H1 (cell line): ENCODE data around the gene HHIPL2. TPM values are rescaled to one million over a fixed set of nuclear protein-coding genes. Genes with fewer than 3 reads are reported as not detected.

Experiments used
- CTCF ChIA-PET: fragments of 300-600 bp; sonication (Branson Sonifier 250); formaldehyde crosslinking; loops from one replicate; lab custom pipeline; 2021; ENCODE audit not compliant: partially characterized antibody; lab: Charles Lee
- POLR2A ChIA-PET: fragments of 300-600 bp; sonication (Branson Sonifier 250); formaldehyde crosslinking; loops from one replicate; lab custom pipeline; 2021; ENCODE audit warnings: inconsistent platforms; ENCODE audit not compliant: partially characterized antibody; lab: Charles Lee
- DNase-seq, 2 experiments: peaks; one replicate each; pipeline versions ENCODE4 v3.0.0 to v3.0.0-alpha.2; 2010 to 2022; ENCODE audit warnings: low spot score in 2 of 2, low read depth in 1 of 2, mixed read lengths in 1 of 2
- FAIRE-seq: peaks from 2 replicates; lab custom pipeline; 2011; peaks lifted over from hg19 to GRCh38; lab: Jason Lieb, UNC
- H2AFZ ChIP-seq: 2 replicates; pipeline ENCODE4 v1.8.1; 2012; ENCODE audit warnings: low read length, inconsistent platforms
- H2AK5ac ChIP-seq: 2 replicates; pipeline ENCODE4 v1.6.1; 2013; ENCODE audit warnings: low read depth, low read length
- H2BK120ac ChIP-seq: replicated peaks from 2 replicates; pipeline ENCODE3; 2013; ENCODE audit warnings: low read depth, low read length, inconsistent platforms
- H2BK12ac ChIP-seq: 2 replicates; pipeline ENCODE4 v1.6.1; 2013; ENCODE audit warnings: low read depth, low read length
- H2BK15ac ChIP-seq: 2 replicates; pipeline ENCODE4 v1.6.1; 2013; ENCODE audit warnings: low read length
- H2BK20ac ChIP-seq: 2 replicates; pipeline ENCODE4 v1.6.1; 2013; ENCODE audit warnings: low read length
- H2BK5ac ChIP-seq: 2 replicates; pipeline ENCODE4 v1.6.1; 2013; ENCODE audit warnings: low read depth, low read length
- H3K14ac ChIP-seq: 2 replicates; pipeline ENCODE4 v1.6.1; 2013; ENCODE audit warnings: inconsistent platforms; ENCODE audit not compliant: insufficient read length
- H3K18ac ChIP-seq: 2 replicates; pipeline ENCODE4 v1.6.1; 2013; ENCODE audit warnings: low read length; ENCODE audit errors: extremely low read depth
- H3K23ac ChIP-seq: 2 replicates; pipeline ENCODE4 v1.6.1; 2013; ENCODE audit warnings: inconsistent platforms; ENCODE audit not compliant: insufficient read length
- H3K23me2 ChIP-seq: 2 replicates; pipeline ENCODE4 v1.6.1; 2013; ENCODE audit warnings: low read depth, low read length
- H3K27ac ChIP-seq: 2 replicates; pipeline ENCODE4 v1.6.1; 2011; ENCODE audit warnings: low read depth, low read length, inconsistent platforms
- H3K27me3 ChIP-seq, 4 experiments: replicated peaks in 1 of 4; 1 replicate in 1 of 4; 2 replicates in 3 of 4; pipeline versions ENCODE4 v1.6.1 to v1.8.1; 2011 to 2013; ENCODE audit warnings: low read length in 3 of 4, mild to moderate bottlenecking in 3 of 4, inconsistent platforms in 2 of 4, mixed read lengths in 2 of 4, moderate library complexity in 1 of 4; ENCODE audit not compliant: control insufficient read depth in 3 of 4, insufficient read depth in 3 of 4; ENCODE audit errors: extremely low read depth in 1 of 4
- H3K36me3 ChIP-seq, 4 experiments: 2 replicates each; pipeline versions ENCODE4 v1.6.1 to v1.8.1; 2011 to 2013; ENCODE audit warnings: mild to moderate bottlenecking in 4 of 4, low read length in 3 of 4, moderate library complexity in 2 of 4, control low read depth in 1 of 4, inconsistent platforms in 1 of 4; ENCODE audit not compliant: insufficient read depth in 4 of 4, control insufficient read depth in 2 of 4
- H3K4ac ChIP-seq: replicated peaks from 2 replicates; pipeline ENCODE3; 2013; ENCODE audit warnings: low read length, low read depth, mixed read lengths, inconsistent platforms; ENCODE audit not compliant: insufficient read length
- H3K4me1 ChIP-seq, 4 experiments: replicated peaks in 1 of 4; 1 replicate in 1 of 4; 2 replicates in 3 of 4; pipeline versions ENCODE4 v1.6.1 to v1.8.1; 2011 to 2013; ENCODE audit warnings: low read length in 3 of 4, inconsistent platforms in 2 of 4, mixed read lengths in 1 of 4; ENCODE audit not compliant: insufficient read depth in 4 of 4, control insufficient read depth in 3 of 4
- H3K4me2 ChIP-seq, 2 experiments: 2 replicates each; pipeline versions ENCODE4 v1.6.1 to v1.8.1; 2011 to 2013; ENCODE audit warnings: low read depth in 2 of 2, low read length in 2 of 2, control low read depth in 1 of 2, inconsistent platforms in 1 of 2, mild to moderate bottlenecking in 1 of 2; ENCODE audit not compliant: insufficient read depth in 1 of 2
- H3K4me3 ChIP-seq, 4 experiments: fragments of 200-600, 300-600 bp in 1 of 4; sonication (generic), shearing (Covaris generic), sonication (Bioruptor Twin) in 1 of 4; 2 replicates each; pipeline versions ENCODE4 v1.5.1 to v1.8.1; 2011 to 2016; ENCODE audit warnings: low read length in 4 of 4, low read depth in 3 of 4, control low read depth in 2 of 4, inconsistent platforms in 2 of 4, mild to moderate bottlenecking in 2 of 4, mixed read lengths in 1 of 4, moderate library complexity in 1 of 4; ENCODE audit not compliant: insufficient read depth in 2 of 4; ENCODE audit errors: extremely low read depth in 1 of 4
- H3K56ac ChIP-seq: replicated peaks from 2 replicates; pipeline ENCODE3; 2013; ENCODE audit warnings: low read depth, mild to moderate bottlenecking, mixed read lengths, low read length, inconsistent platforms; ENCODE audit not compliant: insufficient read length
- H3K79me1 ChIP-seq: 2 replicates; pipeline ENCODE4 v1.6.1; 2013; ENCODE audit warnings: low read depth, low read length, control low read depth
- H3K79me2 ChIP-seq, 2 experiments: 2 replicates each; pipeline versions ENCODE4 v1.6.1 to v1.8.1; 2012 to 2013; ENCODE audit warnings: low read length in 2 of 2, mild to moderate bottlenecking in 2 of 2, inconsistent platforms in 1 of 2; ENCODE audit not compliant: insufficient read depth in 2 of 2, control insufficient read depth in 1 of 2
- H3K9ac ChIP-seq, 4 experiments: replicated peaks in 1 of 4; 1 replicate in 1 of 4; 2 replicates in 3 of 4; pipeline versions ENCODE4 v1.6.1 to v1.8.1; 2011 to 2013; ENCODE audit warnings: low read depth in 3 of 4, low read length in 3 of 4, control low read depth in 2 of 4, mild to moderate bottlenecking in 2 of 4, moderate library complexity in 2 of 4, inconsistent platforms in 1 of 4; ENCODE audit errors: extremely low read depth in 1 of 4
- H3K9me3 ChIP-seq, 2 experiments: 2 replicates each; pipeline versions ENCODE4 v1.6.1 to v1.8.1; 2012 to 2013; ENCODE audit warnings: mild to moderate bottlenecking in 2 of 2, moderate library complexity in 2 of 2, control low read depth in 1 of 2, inconsistent platforms in 1 of 2, low read depth in 1 of 2, low read length in 1 of 2, mixed read lengths in 1 of 2; ENCODE audit not compliant: insufficient read depth in 2 of 2
- H4K20me1 ChIP-seq, 2 experiments: replicated peaks in 1 of 2; 2 replicates each; pipeline versions ENCODE3 to v1.8.1; 2011 to 2013; ENCODE audit warnings: inconsistent platforms in 2 of 2, low read length in 2 of 2, mild to moderate bottlenecking in 1 of 2; ENCODE audit not compliant: insufficient read depth in 2 of 2, control insufficient read depth in 1 of 2
- H4K5ac ChIP-seq: 2 replicates; pipeline ENCODE4 v1.6.1; 2013; ENCODE audit warnings: low read length, low read depth, mixed read lengths, inconsistent platforms; ENCODE audit not compliant: insufficient read length
- H4K8ac ChIP-seq: 2 replicates; pipeline ENCODE4 v1.8.0; 2013; ENCODE audit warnings: mild to moderate bottlenecking, moderate library complexity, low read length, inconsistent platforms; ENCODE audit not compliant: insufficient read depth; ENCODE audit errors: extremely low read depth
- H4K91ac ChIP-seq: replicated peaks from 2 replicates; pipeline ENCODE3; 2013; ENCODE audit warnings: low read length, mixed read lengths, inconsistent platforms; ENCODE audit not compliant: insufficient read length
- ASH2L ChIP-seq: fragments of 200-600, 300-600 bp; sonication (generic); IDR thresholded peaks from one replicate; pipeline ENCODE4 v1.7.1; 2017; ENCODE audit warnings: low read length
- BACH1 ChIP-seq: IDR thresholded peaks from 2 replicates; pipeline ENCODE4 v1.6.1; 2012; ENCODE audit warnings: low read length, improper control_type of control experiment
- CREB1 ChIP-seq: IDR thresholded peaks from 2 replicates; pipeline ENCODE4 v1.6.1; 2012; ENCODE audit warnings: inconsistent platforms
- CTCF ChIP-seq, 3 experiments: IDR thresholded peaks; 1 replicate in 2 of 3; 2 replicates in 1 of 3; pipeline versions ENCODE4 v1.5.1 to v1.6.1; 2011; ENCODE audit warnings: low read length in 3 of 3, mild to moderate bottlenecking in 3 of 3, inconsistent platforms in 2 of 3, low read depth in 1 of 3, moderate library complexity in 1 of 3; ENCODE audit not compliant: insufficient read depth in 1 of 3; ENCODE audit errors: control extremely low read depth in 1 of 3
- E2F6 ChIP-seq: IDR thresholded peaks from 2 replicates; pipeline ENCODE4 v1.6.1; 2012; ENCODE audit warnings: inconsistent platforms
- EZH2 ChIP-seq: fragments of 200-600 bp; sonication (generic); IDR thresholded peaks from 2 replicates; pipeline ENCODE4 v1.7.1; 2012; ENCODE audit warnings: low read depth, mild to moderate bottlenecking, moderate library complexity, low read length, inconsistent platforms; ENCODE audit not compliant: severe bottlenecking
- HDAC2 ChIP-seq, 2 experiments: fragments of 300-600 bp in 1 of 2; sonication (generic) in 1 of 2; IDR thresholded peaks; 2 replicates each; pipeline ENCODE4 v1.6.1; 2011 to 2012; ENCODE audit warnings: low read depth in 2 of 2, low read length in 2 of 2, mild to moderate bottlenecking in 2 of 2, moderate library complexity in 2 of 2, borderline replicate concordance in 1 of 2, inconsistent platforms in 1 of 2
- KDM1A ChIP-seq: fragments of 200-600, 300-600 bp; sonication (generic); IDR thresholded peaks from 2 replicates; pipeline ENCODE4 v1.7.1; 2016; ENCODE audit warnings: mild to moderate bottlenecking, low read length, borderline replicate concordance
- KDM5A ChIP-seq: fragments of 200-600 bp; IDR thresholded peaks from 2 replicates; pipeline ENCODE4 v1.7.1; 2012; ENCODE audit warnings: mild to moderate bottlenecking, low read length, inconsistent platforms, mixed read lengths
- MAFK ChIP-seq: IDR thresholded peaks from 2 replicates; pipeline ENCODE4 v1.6.1; 2012; ENCODE audit warnings: low read depth, mild to moderate bottlenecking, improper control_type of control experiment, low read length
- RFX5 ChIP-seq: IDR thresholded peaks from 2 replicates; pipeline ENCODE4 v1.6.1; 2011; ENCODE audit warnings: low read depth, low read length, improper control_type of control experiment, borderline replicate concordance
- WGBS, 2 experiments: shearing (Covaris generic) in 1 of 2; methylation state at CpG; one replicate each; pipeline versions ENCODE4 v1.1.6 to v1.1.7; 2013 to 2015; ENCODE audit warnings: low lambda C conversion rate in 2 of 2, mixed read lengths in 2 of 2, inconsistent platforms in 1 of 2, low coverage in 1 of 2, missing lambda C conversion rate in 1 of 2; ENCODE audit not compliant: insufficient replicate concordance in 2 of 2, insufficient coverage in 1 of 2, insufficient read length in 1 of 2; ENCODE audit errors: extremely low coverage in 1 of 2, missing lambda C conversion rate in 1 of 2; 5-methylcytosine and 5-hydroxymethylcytosine counted together
- polyA plus RNA-seq, 7 experiments: library from polyadenylated mRNA; depleted of rRNA in 3 of 7; stranded (reverse) in 5 of 7; unstranded in 2 of 7; fragments of >200 nt in 5 of 7; fragments of 200-250 nt in 2 of 7; gene quantifications; 1 replicate in 5 of 7; 2 replicates in 1 of 7; 4 replicates in 1 of 7; pipeline versions ENCODE4 v1.2.1 to v1.2.3, GENCODE V29; 2011 to 2013; ENCODE audit warnings: missing spikeins in 2 of 7, mixed read lengths in 2 of 7
- total RNA-seq: library from RNA; stranded (reverse); fragmentation: NEBNext Ultra II Directional; extraction: Animal tissue kit (Norgen Biotek cat#: 25700); gene quantifications from 2 replicates; pipeline ENCODE4 v1.2.1, GENCODE V29; 2021

The HHIPL2 gene
- total and polyA plus RNA-seq, 2 of the 8 experiments (the other 6 are each of a cell fraction or from before 2014, with no cell fraction given): 0.08 TPM; not detected in 1

- Histone ChIP-seq H3K27ac (no peak overlapping the region), H3K23ac (no peak overlapping the region), H3K4me1 (peaks cover 0 to 3% (median 0%) of the 10 kb centered on the region in 4 experiments; a peak in 1 of 7 replicates), H3K4me3 (peak overlapping the region in 1 of 4 experiments; percentile 79; a peak in 2 of 8 replicates), H3K9ac (no peak overlapping the region), H3K9me3 (no peaks in the 10 kb centered on the region), H3K36me3 (peaks cover 0 to 27% (median 11%) of the 10 kb centered on the region in 4 experiments; a peak in 5 of 8 replicates), H3K23me2 (peaks cover 10% of the 10 kb centered on the region), H2BK20ac (no peak overlapping the region), H2BK5ac (no peak overlapping the region), H3K14ac (no peak overlapping the region), H3K18ac (no peak overlapping the region), H2AFZ (no peak overlapping the region), H2BK120ac (no peak overlapping the region), H3K56ac (no peak overlapping the region), H2AK5ac (no peak overlapping the region), H2BK12ac (no peak overlapping the region), H3K79me1 (no peaks in the 10 kb centered on the region; the same call in 1 of the 2 replicates), H2BK15ac (no peak overlapping the region), H3K4me2 (no peak overlapping the region; a peak in 1 of 4 replicates), H4K8ac (no peak overlapping the region), H4K5ac (no peak overlapping the region), H3K27me3 (no peaks in the 10 kb centered on the region), H4K20me1 (no peaks in the 10 kb centered on the region), H4K91ac (no peak overlapping the region), H3K79me2 (peaks cover 0 to 42% of the 10 kb centered on the region in 2 experiments; a peak in 2 of 4 replicates), H3K4ac (no peak overlapping the region)
- DNase-seq (no peak), FAIRE-seq (no peak)
- 89% methylated on average over 1 of the region's 1 CpG; no CpG with 5 or more reads in 1 of the 2 experiments for WGBS, 2 experiments
- CTCF ChIA-PET: no interaction called here
- POLR2A ChIA-PET: interaction anchor here (2.5 kb wide), 1 partner anchor 56 kb away, joined by 8 read pairs; no protein-coding TSS in a partner anchor
- TF ChIP-seq E2F6 (no peak), KDM5A (no peak), CTCF (IDR thresholded peaks at IDR 0.05; ENCODE audit: control extremely low read depth in 1 of 3, insufficient read depth in 1 of 3, low read depth in 1 of 3, low read length in 3 of 3) (no peak), RFX5 (no peak), ASH2L (no peak), CREB1 (no peak), BACH1 (no peak), KDM1A (no peak), MAFK (no peak), HDAC2 (IDR thresholded peaks at IDR 0.05; ENCODE audit: borderline replicate concordance in 1 of 2, low read depth in 2 of 2, low read length in 2 of 2) (no peak), EZH2 (no peak)
Observed at GRCh38 chr1:222588135-222588534, 40.2 kb upstream of the HHIPL2 start.
